HG02798 (cell line): ENCODE data around the gene SIGLEC7.

Source experiments
- ATAC-seq: cut with Tn5 transposase; IDR thresholded peaks from one replicate; pipeline ENCODE4 v1.9.1; 2021; ENCODE audit warnings: mild to moderate bottlenecking; ENCODE audit not compliant: unreplicated experiment, poor library complexity

SIGLEC7 gene

DNA sequence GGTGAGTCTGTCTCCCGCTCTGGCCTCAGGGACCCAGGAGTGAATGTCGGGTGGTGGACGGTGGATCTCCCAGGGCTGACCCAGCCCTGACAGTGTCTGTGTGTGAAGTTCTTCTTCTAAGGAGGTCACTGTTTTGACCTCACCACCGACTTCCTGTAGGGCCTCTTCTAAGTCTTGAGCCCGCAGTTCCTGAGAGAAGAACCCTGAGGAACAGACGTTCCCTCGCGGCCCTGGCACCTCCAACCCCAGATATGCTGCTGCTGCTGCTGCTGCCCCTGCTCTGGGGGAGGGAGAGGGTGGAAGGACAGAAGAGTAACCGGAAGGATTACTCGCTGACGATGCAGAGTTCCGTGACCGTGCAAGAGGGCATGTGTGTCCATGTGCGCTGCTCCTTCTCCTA is at the start of gene SIGLEC7:
TSS of gene SIGLEC7 (plus strand) at position 183 of the 400 bp plus-strand sequence. CDS start at position 252, 69 bp downstream.
- ATAC-seq: no peak

DNA sequence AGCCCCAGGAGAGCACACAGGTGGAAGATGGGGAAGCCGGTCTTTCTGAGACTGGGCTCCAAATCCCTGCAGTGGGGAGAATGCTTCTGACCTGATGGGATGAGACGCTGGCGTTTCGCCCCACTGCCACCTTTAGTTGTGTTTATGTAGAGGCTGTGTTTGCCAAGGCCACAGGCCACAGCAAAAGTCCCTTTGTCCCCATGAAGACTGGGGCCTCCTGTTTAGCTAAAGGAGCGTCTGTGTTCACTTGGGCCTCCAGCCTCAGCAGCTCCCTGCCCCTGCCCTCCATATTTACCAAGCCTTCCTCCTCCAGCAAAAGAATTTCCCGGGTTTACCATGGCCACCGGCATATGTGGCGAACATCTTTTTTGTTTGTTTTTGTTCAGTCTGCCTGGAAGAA is 49.0 kb upstream of the SIGLEC7 start:
- ATAC-seq: no peak

DNA sequence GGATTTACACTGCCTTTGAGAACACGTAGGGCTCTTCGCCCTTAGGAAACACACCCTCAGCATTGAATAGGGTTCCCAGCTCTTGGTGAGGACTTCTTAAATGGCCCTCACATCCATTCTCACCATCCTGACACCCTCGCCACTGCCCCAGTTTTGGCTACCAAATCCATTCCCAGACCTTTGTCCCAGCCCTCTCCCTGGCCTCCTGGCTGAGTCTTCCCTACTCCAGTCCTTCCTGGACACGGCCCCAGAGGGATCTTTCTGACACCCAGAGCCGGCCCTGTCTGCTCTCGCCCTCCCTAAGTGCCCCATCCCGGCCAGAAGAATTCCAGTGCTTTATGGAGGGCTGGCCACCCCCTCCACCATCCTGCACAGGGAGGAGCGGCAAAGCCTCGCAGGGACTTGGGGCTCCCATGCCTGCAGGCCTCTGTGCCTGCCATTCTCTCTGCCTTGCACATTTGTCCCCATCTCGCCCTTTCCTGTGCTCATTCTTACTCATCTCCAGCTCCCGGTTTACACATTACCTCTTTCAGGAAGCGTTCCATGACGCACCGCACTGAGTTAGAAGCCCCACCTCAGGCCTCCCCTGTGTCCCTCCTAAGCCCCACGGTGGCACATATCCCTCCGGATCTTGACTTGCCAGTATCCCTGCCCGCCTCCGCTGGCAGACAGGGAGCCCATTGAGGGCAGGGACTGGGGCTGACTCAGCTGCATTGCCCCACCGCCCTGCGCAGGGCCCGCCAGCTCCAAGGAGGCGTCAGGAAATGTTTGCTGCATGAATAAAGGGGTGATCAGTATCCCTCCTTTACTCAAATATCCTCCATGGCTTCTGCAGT is 48.4 kb upstream of the SIGLEC7 start:
- no peak for ATAC-seq

DNA sequence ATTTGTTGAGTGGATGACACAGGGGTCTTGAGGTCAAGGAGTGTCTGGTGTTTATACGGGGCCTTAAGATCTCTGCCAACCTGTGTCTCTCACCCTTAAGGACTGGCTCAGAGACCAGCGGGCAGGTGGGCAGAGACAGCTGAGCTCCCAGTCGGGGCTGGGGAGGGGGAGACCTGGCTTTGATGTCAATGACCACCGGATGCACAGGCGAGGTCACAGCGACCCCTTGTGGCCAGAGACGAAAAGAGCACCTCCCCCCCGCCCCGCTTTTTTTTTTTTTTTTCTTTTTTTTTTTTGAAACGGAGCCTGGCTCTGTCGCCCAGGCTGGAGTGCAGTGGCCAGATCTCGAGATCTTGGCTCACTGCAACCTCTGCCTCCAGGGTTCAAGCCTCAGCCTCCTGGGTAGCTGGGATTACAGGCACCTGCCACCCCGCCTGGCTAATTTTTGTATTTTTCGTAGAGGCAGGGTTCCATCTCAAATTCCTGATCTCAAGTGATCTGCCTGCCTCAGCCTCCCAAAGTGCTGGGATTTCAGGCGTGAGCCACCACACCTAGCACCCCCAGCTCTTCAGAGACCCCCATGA is 47.3 kb upstream of the SIGLEC7 start:
- no peak for ATAC-seq

DNA sequence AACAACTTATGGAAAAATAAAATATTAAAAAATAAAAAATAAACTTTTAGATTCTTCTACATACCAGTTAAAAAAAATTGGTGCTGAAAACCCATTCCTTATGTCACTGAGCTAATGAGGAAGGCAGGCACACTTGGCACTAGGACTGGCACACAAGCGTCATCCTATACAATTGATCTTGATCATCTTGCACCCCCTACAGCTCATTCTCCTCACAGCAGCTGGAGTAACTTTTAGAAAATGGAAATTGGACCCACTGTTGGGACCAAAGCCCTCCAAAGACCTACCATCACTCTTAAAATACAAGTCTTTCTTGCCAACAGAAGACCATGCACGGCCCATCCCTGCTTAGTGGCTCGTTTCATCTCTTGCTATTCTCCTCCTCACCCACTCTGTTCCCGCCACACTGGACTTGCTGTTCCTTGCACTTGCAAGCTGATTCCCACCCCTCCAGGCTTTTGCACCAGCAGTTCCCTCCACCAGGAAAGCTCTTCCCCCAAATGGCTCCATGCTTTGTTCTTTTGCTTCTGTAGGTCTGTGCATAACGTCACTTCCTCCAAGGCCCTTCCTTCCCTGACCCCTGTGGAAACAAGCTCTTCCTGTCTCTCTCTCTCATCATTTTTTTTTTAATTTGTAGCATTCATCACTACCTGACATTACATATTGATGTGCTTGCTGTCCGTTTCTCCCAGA is 45.5 kb upstream of the SIGLEC7 start:
- no peak for ATAC-seq

DNA sequence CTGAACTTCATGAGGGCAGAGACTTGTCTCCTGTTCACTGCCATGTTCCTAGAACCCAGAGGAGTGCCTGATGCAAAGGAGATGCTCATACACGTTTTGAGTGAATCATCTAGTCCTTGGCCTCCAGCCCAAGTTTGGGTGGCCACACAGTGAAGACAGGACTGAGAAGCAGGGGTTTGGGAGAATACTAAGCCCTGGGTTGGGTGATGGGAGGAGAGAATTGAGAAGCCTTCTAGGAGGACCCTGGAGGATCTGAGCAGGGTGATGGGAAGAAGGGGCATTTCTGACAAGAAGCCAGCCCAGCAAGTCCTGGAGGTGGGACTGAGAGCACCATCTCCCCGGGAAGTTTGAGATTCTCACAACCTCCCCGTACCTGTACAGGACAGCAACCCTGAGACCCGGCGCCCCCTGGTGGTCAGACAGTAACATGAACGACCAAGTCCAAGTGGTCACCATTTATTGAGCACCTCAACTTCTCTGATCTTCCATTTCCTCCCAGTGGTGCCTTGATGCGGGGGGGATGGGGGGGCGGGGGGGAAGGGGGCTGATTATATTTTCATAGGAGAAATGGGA is 44.8 kb upstream of the SIGLEC7 start:
- ATAC-seq: no peak

DNA sequence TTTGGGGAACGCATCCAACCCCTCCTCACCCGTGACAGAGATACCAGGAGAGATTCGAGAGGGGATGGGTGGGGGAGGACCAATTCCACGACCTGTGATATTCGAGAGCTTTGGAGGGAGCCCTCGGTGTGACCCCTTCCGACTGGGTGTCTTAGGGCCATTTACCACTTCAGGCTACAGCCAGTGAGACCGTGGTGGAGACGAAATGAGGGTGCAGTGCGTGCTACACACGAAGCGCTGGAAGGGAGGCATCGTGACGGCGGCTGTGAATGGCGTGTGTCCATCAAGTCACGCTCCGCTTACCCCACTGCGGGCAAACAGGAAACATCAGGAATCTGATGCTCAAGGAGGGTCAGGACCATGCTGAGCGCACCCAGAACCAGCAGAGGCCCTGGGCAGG is 44.3 kb upstream of the SIGLEC7 start:
- no peak for ATAC-seq

DNA sequence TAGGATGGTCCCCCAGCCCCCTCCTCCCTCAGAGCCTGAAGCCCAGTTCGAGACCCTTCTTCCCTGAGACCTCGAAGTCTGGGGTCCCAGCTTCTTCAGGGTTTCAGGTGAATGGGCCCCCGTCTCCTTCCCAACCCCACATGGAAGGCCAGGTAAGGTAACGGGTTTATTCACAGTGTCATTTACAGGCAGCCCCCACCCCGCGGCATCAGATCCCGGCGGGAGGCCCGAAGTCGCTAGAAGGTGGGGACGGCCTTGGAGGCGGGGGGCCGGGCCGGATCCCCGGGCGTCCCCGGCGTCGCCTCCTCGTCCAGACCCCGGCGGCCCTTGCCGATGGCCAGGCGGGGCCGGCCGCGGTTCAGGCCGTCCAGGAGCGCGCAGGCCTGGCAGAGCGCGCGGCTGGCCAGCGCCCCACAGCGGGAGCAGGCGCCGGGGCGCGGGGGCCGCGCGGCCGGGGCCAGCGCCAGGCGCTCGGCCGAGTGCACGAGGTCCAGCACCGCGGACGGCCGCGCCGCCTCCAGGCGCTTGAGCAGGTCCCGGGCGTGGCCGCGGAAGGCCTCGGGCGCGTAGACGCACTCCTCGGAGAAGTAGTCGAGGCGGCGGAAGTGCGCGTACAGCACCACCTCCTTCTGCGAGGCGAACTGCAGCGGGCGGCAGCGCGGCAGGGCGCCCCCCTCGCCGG is 43.6 kb upstream of the SIGLEC7 start:
- ATAC-seq: no peak

DNA sequence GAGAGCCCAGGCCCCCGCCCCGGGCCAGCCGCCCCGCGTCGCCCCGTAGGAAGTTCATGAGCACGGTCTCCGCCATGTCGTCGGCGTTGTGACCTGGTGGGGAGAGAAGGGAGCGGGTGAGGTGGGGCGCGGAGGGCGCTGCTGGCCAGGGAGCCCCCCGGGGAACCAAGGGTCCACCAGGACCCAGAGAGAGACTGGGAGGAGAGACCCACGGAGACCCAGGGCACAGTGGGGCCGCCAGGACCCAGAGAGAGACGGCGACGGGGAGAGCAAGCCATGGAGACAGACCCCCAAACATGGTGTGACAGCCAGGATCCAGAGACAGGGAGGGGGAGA is 43.1 kb upstream of the SIGLEC7 start:
- no peak for ATAC-seq

DNA sequence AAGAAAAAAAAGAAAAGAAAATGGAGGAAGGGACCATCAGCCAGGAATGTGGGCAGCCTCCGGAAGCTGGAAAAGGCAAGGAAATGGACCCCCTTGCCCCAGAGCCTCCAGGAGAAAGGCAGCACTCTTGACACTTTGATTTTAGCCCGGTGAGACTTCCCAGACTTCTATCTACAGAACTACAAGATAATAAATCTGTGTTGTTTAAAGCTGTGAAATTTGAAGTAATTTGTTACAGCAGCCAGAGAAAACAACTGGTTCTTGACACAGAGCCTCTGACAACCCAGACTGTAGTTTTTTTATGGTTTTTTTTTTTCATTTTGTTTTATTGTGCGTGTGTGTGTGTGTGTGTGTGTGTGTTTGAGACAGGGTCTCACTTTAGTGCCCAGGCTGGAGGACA is 41.5 kb upstream of the SIGLEC7 start:
- ATAC-seq: no peak

DNA sequence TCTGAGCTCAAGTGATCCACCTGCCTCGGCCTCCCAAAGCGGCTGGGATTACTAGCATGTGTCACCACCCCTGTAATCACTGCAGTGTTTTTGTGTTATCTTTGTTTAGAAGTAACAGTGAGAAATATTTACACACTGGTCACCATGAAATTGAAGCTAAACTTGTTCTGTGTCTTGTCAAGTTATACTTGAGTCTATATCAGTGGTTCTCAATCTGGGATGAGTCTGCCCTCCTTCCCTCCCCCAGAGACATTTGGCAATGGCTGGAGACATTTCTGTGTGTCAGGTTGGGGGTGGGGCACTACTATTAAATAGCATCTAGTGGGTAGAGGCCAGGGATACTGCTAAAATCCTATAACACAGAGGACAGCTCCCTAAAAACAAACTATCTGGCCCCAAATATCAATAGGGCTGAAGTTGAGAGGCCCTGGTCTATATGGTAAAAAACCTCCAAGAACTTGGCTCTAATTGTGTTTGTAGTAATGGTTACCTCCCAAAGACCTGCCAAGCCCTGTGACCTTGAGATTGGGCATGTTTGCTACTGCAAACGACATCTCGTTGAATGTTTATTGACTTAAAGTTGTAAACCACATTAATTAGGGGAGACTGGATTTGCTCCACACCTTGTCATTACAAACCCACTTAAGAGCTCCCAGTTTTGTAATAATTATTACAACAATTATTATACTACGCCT is 40.8 kb upstream of the SIGLEC7 start:
- ATAC-seq: no peak

DNA sequence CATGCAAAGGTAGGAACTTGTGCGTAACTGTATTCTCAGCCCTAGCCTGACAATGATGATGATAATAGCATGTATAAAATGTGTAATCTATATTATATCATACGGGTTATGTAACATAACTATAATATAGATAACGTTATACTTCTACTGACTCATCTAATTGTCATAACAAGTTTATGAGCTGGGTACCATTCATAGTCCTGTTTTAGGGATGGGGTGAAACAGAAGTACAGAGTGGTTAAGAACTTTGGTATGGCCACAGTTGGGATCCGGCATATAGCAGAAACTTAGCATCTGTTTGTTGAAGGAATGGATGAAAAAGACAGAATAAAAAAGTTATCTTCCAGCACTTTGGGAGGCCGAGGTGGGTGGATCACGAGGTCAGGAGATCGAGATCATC is 39.1 kb upstream of the SIGLEC7 start:
- no peak for ATAC-seq

DNA sequence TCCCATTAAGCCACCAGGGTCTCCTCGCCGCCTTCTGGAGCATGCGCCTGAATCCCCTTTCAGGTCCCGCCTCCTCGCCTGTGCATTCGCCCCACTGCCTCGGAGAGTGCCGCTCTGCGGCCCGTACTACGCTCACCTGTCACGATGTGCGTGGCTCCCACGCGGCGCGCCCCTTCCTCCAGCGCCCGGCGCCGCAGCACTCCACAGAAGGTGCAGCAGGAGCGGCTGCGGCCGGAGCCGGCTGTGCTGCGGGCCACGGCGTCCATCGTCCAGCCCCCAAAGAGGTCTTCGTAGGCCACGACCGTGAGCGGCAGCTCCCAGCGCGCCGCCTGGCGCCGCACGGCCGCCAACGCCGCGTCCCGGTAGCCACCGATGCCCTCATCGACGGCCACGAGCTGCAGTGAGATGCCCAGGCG is 38.2 kb upstream of the SIGLEC7 start:
- no peak for ATAC-seq

DNA sequence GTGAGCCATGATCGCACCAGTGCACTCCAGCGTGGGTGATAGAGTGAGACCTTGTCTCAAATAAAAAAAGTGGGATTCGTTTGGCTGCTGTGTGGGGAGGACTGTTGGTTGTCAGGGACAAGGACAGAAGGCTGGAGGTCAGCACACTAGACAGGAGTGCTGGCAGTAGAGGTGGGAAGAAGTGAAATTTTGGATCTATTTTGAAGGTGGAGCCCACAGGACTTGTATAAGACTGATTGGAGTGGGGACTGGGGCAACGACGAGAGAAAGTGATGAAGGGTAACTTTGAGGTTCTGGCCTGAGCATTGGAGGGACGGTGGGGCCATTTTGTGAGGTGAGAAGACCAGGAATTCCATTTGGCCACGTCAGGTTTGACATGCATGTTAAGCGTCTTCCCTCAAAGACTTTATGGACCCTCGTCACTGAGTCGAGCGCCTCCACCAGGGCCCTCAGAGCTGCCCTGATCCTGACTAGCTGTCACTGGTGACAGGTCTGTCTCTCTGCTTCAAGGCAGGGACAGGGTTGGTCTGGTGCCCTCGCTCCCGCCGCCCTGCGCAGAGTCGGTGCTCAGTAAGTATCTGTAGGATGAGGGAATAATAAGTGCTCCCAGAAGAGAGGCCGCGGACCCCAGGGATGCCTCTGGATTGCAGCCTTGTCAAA is 34.6 kb upstream of the SIGLEC7 start:
- ATAC-seq: no peak

DNA sequence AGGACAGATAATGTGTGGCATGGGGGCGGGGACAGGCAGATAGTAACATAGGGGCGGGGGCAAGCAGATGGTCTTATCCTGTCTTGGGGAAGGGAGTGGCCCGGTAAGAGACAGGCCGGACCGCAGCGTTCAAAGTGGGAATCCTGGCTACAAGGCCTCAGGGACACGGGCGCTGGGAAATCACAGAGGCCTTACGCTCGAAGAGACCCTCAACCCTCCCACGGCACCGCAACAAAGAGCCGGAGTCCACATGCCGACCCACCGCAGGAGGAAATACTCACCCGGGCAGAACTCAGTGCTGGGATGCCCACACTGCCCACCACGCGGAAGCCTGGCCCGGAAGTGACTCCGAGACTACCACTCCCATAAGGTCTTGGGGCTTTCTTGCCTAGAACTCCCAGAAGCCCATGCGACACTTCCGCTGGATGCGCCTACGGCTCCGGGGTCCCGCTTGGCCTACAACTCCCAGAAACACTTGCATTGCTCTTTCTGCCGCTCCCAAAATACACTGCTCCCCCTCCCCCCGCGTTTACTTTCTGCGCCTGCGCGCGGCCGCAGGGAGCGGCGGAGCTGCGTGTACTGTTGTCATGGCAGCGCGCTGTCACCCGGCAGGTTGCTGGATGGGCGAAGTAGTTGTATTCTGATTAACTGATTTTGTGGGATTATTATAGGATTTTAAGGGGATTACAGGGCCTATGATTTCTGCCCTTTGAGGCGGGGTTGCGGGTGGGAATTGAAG is 33.9 kb upstream of the SIGLEC7 start, which contains the start of gene CTU1:
TSS of gene CTU1 (minus strand) at position 344 of the 739 bp plus-strand sequence. CDS start 3,840 bp downstream, outside the sequence.
- peak; percentile 96 for ATAC-seq

DNA sequence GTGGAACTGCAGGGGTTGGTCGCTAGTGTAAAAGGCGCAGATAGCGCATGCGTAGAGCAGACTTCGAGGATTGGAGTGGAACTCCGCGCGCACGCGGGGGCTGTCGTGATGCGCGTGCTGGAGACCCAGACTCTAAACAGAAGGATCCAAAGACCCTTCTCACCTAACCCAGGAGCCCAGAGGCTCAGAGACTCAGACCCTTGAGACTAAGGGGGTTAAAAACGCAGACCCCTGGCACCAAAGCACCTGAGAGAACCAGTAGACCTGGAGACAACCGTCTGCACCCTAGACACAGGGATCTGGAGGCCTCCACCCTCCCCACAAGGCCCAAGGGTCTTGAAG is 33.3 kb upstream of the SIGLEC7 start:
- ATAC-seq: peak; percentile 37

DNA sequence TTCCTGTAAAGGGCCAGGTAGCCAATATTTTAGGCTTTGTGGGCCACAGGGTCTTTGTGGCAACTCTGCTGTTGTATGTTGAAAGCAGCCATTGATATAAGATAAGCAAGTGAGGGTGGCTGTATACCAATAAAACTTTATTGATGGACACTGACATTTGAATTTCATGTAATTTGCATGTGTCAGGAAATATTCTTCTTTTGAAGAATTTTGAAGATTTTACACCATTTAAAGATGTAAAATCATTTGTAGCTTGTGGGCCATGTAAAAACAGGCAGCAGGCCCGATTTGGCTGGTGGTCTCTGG is 31.5 kb upstream of the SIGLEC7 start:
- no peak for ATAC-seq

DNA sequence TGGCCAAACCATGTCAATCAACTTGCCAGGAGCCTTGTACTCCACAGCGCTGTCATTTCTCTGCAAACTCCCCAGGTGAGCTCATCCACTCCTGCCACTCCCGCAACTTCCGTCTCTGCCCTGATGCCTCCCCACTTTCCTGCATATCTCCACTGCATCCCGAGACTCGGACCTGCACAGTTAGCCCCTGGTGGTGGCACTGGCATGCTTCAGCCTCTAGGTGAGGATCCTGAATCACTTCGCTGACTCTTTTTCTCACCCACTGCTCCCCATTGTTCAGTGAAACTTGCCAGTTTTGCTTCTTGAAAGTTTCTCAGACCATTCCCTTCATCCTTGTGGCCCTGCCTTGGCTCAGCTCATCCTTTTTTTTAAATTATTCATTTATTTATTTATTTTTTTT is 30.5 kb upstream of the SIGLEC7 start:
- ATAC-seq: no peak

DNA sequence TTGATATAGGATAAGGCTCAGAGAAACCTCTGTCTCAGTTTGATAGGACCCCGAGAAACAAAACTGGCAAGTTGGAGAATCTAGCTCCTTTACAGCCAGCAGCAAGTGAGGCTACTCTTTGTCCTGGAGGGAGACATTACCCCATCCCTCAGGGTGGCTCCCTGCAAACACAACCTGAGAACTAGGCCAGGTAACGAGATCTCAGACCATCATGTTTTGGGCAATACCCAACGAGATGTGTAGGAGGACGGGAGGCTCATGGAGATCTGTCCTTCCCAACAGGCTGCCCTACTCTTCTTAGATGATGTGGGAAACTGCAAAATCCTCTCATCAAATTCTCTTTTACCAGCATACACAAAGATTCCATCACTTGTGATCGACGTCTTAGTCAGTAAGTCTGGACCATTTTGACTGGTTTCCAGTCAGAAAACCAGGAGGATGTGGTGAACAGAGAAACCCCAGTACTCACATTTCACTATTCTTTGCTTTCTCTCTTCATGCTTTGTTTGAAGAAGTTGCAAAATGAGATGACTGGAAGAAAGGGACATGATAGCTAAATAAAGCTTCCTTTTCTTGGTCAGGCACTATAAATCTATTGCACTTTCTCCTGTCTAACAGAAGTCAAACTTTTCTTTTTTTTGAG is 27.9 kb upstream of the SIGLEC7 start:
- no peak for ATAC-seq
